A549 (cell line): Measurements from ENCODE around the gene RAPGEF5. TPM values are rescaled to one million over a fixed set of nuclear protein-coding genes. Genes with fewer than 3 reads are reported as not detected.

ENCODE experiments used
- ATAC-seq, 2 experiments: fragments of 200-7000 bp in 1 of 2; fragments of >200 bp in 1 of 2; cut with Nextera tagmentation in 1 of 2; cut with Tn5 transposase in 1 of 2; 3 replicates each; pipeline versions ENCODE4 v1.8.0 to v1.9.1; 2018 to 2020; ENCODE audit warnings: mild to moderate bottlenecking in 1 of 2, moderate library complexity in 1 of 2
- CTCF ChIA-PET: fragments of 300-600 bp; sonication (Branson Sonifier 250); formaldehyde crosslinking; extraction: SDS; loops from one replicate; lab custom pipeline; 2021; ENCODE audit warnings: antibody characterized with exemption, inconsistent platforms; lab: Yijun Ruan, JAX
- POLR2A ChIA-PET: fragments of 350-600 bp; formaldehyde crosslinking; extraction: SDS; loops from one replicate; lab custom pipeline; 2021; ENCODE audit warnings: antibody characterized with exemption, inconsistent platforms; lab: Yijun Ruan, JAX
- DNase-seq, 2 experiments: peaks; one replicate each; pipeline versions ENCODE4 v3.0.0 to v3.0.0-alpha.2; 2011 to 2016; ENCODE audit warnings: low read depth in 1 of 2, low spot score in 1 of 2
- FAIRE-seq: peaks from 2 replicates; lab custom pipeline; 2011; peaks lifted over from hg19 to GRCh38; lab: Jason Lieb, UNC
- H3K27ac ChIP-seq, 2 experiments: fragments of >200 bp; sonication (Bioruptor Twin); formaldehyde crosslinking; 3 replicates each; pipeline ENCODE4 v1.5.1; 2016 to 2017
- H3K4me1 ChIP-seq: fragments of >200 bp; sonication (Bioruptor Twin); formaldehyde crosslinking; 3 replicates; pipeline ENCODE4 v1.6.1; 2016
- H3K4me2 ChIP-seq: fragments of >200 bp; sonication (Bioruptor Twin); formaldehyde crosslinking; 3 replicates; pipeline ENCODE4 v1.6.1; 2016
- H3K4me3 ChIP-seq: fragments of >200 bp; sonication (Bioruptor Twin); formaldehyde crosslinking; 3 replicates; pipeline ENCODE4 v1.5.1; 2016
- H3K9me3 ChIP-seq: fragments of >200 bp; sonication (Bioruptor Twin); formaldehyde crosslinking; 3 replicates; pipeline ENCODE4 v1.6.1; 2016
- BHLHE40 ChIP-seq: IDR thresholded peaks from 2 replicates; pipeline ENCODE4 v1.6.1; 2012; ENCODE audit warnings: low read depth, low read length, inconsistent platforms
- CBX2 ChIP-seq: fragments of 200-600 bp; sonication (generic); IDR thresholded peaks from 2 replicates; pipeline ENCODE4 v1.6.1; 2016; ENCODE audit warnings: low read depth, mild to moderate bottlenecking, borderline replicate concordance
- CBX8 ChIP-seq: fragments of 200-600 bp; sonication (generic); IDR thresholded peaks from 2 replicates; pipeline ENCODE4 v1.6.1; 2016
- CHD2 ChIP-seq: fragments of 150-350 bp; IDR thresholded peaks from 2 replicates; pipeline ENCODE4 v1.6.1; 2014; ENCODE audit warnings: low read length; ENCODE audit not compliant: partially characterized antibody
- CTCF ChIP-seq: fragments of >200 bp; sonication (Bioruptor Twin); formaldehyde crosslinking; IDR thresholded peaks from 3 replicates; pipeline ENCODE4 v1.5.1; 2016
- E2F6 ChIP-seq: IDR thresholded peaks from 2 replicates; pipeline ENCODE4 v1.6.1; 2012; ENCODE audit warnings: low read depth, borderline replicate concordance
- ELK1 ChIP-seq: fragments of 150-350 bp; IDR thresholded peaks from 2 replicates; pipeline ENCODE4 v1.6.1; 2014; ENCODE audit warnings: low read depth, mild to moderate bottlenecking, low read length
- FOSB ChIP-seq: fragments of 250-450 bp; sonication (Bioruptor Pico); IDR thresholded peaks from 2 replicates; pipeline ENCODE4 v1.5.0; 2020; ENCODE audit warnings: mild to moderate bottlenecking, moderate library complexity
- FOXS1 ChIP-seq: fragments of 250-450 bp; sonication (Bioruptor Pico); IDR thresholded peaks from 2 replicates; pipeline ENCODE4 v1.5.0; 2020; ENCODE audit warnings: mild to moderate bottlenecking, moderate library complexity
- HES2 ChIP-seq: fragments of >200 bp; sonication (Bioruptor Twin); formaldehyde crosslinking; IDR thresholded peaks from 2 replicates; pipeline ENCODE4 v1.6.1; 2016
- HOXA7 ChIP-seq: fragments of 250-450 bp; sonication (Bioruptor Pico); IDR thresholded peaks from 2 replicates; pipeline ENCODE4 v1.5.0; 2020; ENCODE audit warnings: mild to moderate bottlenecking, moderate library complexity
- HOXB13 ChIP-seq: fragments of 250-450 bp; sonication (Bioruptor Pico); IDR thresholded peaks from 2 replicates; pipeline ENCODE4 v1.5.0; 2020; ENCODE audit warnings: low read depth, mild to moderate bottlenecking, moderate library complexity
- HOXB5 ChIP-seq: fragments of 250-450 bp; sonication (Bioruptor Pico); IDR thresholded peaks from 2 replicates; pipeline ENCODE4 v1.5.0; 2020; ENCODE audit warnings: mild to moderate bottlenecking, moderate library complexity
- KDM5A ChIP-seq: fragments of 200-600 bp; sonication (generic); IDR thresholded peaks from 2 replicates; pipeline ENCODE4 v1.6.1; 2016; ENCODE audit warnings: antibody characterized with exemption, mild to moderate bottlenecking
- MAFK ChIP-seq: fragments of 450-650 bp; IDR thresholded peaks from 2 replicates; pipeline ENCODE4 v1.6.1; 2014; ENCODE audit not compliant: partially characterized antibody
- MAZ ChIP-seq: fragments of 150-350 bp; IDR thresholded peaks from 2 replicates; pipeline ENCODE4 v1.6.1; 2014; ENCODE audit warnings: antibody characterized with exemption, low read depth, low read length, borderline replicate concordance
- MYC ChIP-seq: IDR thresholded peaks from 2 replicates; pipeline ENCODE4 v1.6.1; 2012; ENCODE audit warnings: mild to moderate bottlenecking, inconsistent platforms, low read length, improper control_type of control experiment, borderline replicate concordance
- PHF8 ChIP-seq: fragments of 200-600 bp; sonication (generic); IDR thresholded peaks from 2 replicates; pipeline ENCODE4 v1.6.1; 2016; ENCODE audit warnings: low read depth, mild to moderate bottlenecking, antibody characterized with exemption, moderate library complexity, borderline replicate concordance
- RCOR1 ChIP-seq: fragments of 150-350 bp; IDR thresholded peaks from 2 replicates; pipeline ENCODE4 v1.6.1; 2014; ENCODE audit warnings: antibody characterized with exemption, low read length, low read depth
- RFX5 ChIP-seq: fragments of 450-650 bp; IDR thresholded peaks from 2 replicates; pipeline ENCODE4 v1.7.1; 2014; ENCODE audit warnings: antibody characterized with exemption, mild to moderate bottlenecking, moderate library complexity
- RNF2 ChIP-seq: fragments of 200-600 bp; sonication (generic); IDR thresholded peaks from 2 replicates; pipeline ENCODE4 v1.6.1; 2016; ENCODE audit warnings: low read depth, mild to moderate bottlenecking, antibody characterized with exemption, moderate library complexity, borderline replicate concordance
- TP53 ChIP-seq: fragments of 250-450 bp; sonication (Bioruptor Pico); IDR thresholded peaks from 2 replicates; pipeline ENCODE4 v1.5.0; 2021; ENCODE audit warnings: mild to moderate bottlenecking, moderate library complexity
- USF2 ChIP-seq: fragments of 450-650 bp; IDR thresholded peaks from 2 replicates; pipeline ENCODE4 v1.6.1; 2014; ENCODE audit warnings: antibody characterized with exemption
- ZNF302 ChIP-seq: fragments of 250-450 bp; sonication (Bioruptor Pico); IDR thresholded peaks from 2 replicates; pipeline ENCODE4 v1.9.0; 2021; ENCODE audit warnings: inconsistent platforms, mild to moderate bottlenecking, moderate library complexity
- ZSCAN20 ChIP-seq: fragments of 250-450 bp; sonication (Bioruptor Pico); IDR thresholded peaks from 2 replicates; pipeline ENCODE4 v1.8.0; 2022; ENCODE audit warnings: mild to moderate bottlenecking, moderate library complexity
- WGBS: methylation state at CpG from one replicate; pipeline ENCODE4 v1.1.6; 2017; ENCODE audit errors: missing lambda C conversion rate; 5-methylcytosine and 5-hydroxymethylcytosine counted together
- polyA plus RNA-seq, 4 experiments: library from polyadenylated mRNA; depleted of rRNA in 3 of 4; stranded (reverse); fragments of >200 nt; fragmentation: RNase III in 1 of 4; extraction: RNeasy Plus Mini Kit Qiagen cat#74134 plus additional on column Dnase treatment in 1 of 4; gene quantifications; 2 replicates in 3 of 4; 3 replicates in 1 of 4; pipeline ENCODE4 v1.2.3, GENCODE V29; 2011 to 2017

Gene RAPGEF5
- polyA plus RNA-seq, 2 of the 4 experiments (the other 2 are of a cell fraction): 0.03 to 0.14 TPM

- DNase-seq (no peak), FAIRE-seq (no peak), ATAC-seq (no peak)
- Histone ChIP-seq H3K4me2 (no peak overlapping the region), H3K27ac (no peak overlapping the region), H3K4me1 (no peaks in the 10 kb centered on the region), H3K9me3 (no peaks in the 10 kb centered on the region), H3K4me3 (no peak overlapping the region)
- WGBS: 42% methylated on average over 9 of the region's 9 CpGs
- ChIA-PET POLR2A (no interaction called here), CTCF (interaction anchor here (1.0 kb wide), 1 partner anchor 53 kb away, joined by 3 read pairs; no protein-coding TSS in a partner anchor)
- TF ChIP-seq HOXB13 (CRISPR knock-in tag) (no peak), MAZ (no peak), HOXB5 (no peak), CTCF (no peak), ZSCAN20 (CRISPR knock-in tag) (no peak), CBX8 (no peak), ELK1 (no peak), FOXS1 (CRISPR knock-in tag) (no peak), PHF8 (no peak), HOXA7 (CRISPR knock-in tag) (no peak), FOSB (CRISPR knock-in tag) (no peak)
These were observed 161.4 kb downstream of the RAPGEF5 start for GRCh38 chr7:22195397-22196172.

GRCh38 chr7:22194658-22195273 is 162.2 kb downstream of the RAPGEF5 start:
- CTCF ChIA-PET: no interaction called here
- no peak for FAIRE-seq
- H3K4me2 ChIP-seq: no peak overlapping the region
- ATAC-seq: no peak
- no peaks in the 10 kb centered on the region for H3K9me3 ChIP-seq
- POLR2A ChIA-PET: no interaction called here
- no peak overlapping the region for H3K27ac ChIP-seq
- H3K4me1 ChIP-seq: no peaks in the 10 kb centered on the region
- H3K4me3 ChIP-seq: no peak overlapping the region
- no peak for TF ChIP-seq HOXB13 (CRISPR knock-in tag)
- TF ChIP-seq KDM5A: no peak
- TF ChIP-seq MYC: no peak
- TF ChIP-seq CHD2: no peak
- no peak for TF ChIP-seq USF2
- no peak for TF ChIP-seq TP53 (CRISPR knock-in tag)
- no peak for TF ChIP-seq BHLHE40
- no peak for TF ChIP-seq RFX5
- TF ChIP-seq RNF2: no peak
- no peak for TF ChIP-seq E2F6
- TF ChIP-seq CBX2: no peak
- no peak for TF ChIP-seq ZSCAN20 (CRISPR knock-in tag)
- no peak for TF ChIP-seq RCOR1
- TF ChIP-seq ZNF302 (CRISPR knock-in tag): no peak
- TF ChIP-seq MAFK: no peak
- TF ChIP-seq HES2: no peak
- WGBS: 32% methylated on average over 10 of the region's 10 CpGs
- no peak for DNase-seq
